GM12878 (cell line): Measurements from ENCODE around the gene ISG20L2. TPM values are rescaled to one million over a fixed set of nuclear protein-coding genes. Genes with fewer than 3 reads are reported as not detected.

Experiments
- BRCA1 ChIP-seq: IDR thresholded peaks from 2 replicates; pipeline ENCODE4 v1.6.1; 2011; ENCODE audit warnings: low read depth, low read length, improper control_type of control experiment
- CBFB ChIP-seq: IDR thresholded peaks from 2 replicates; pipeline ENCODE4 v1.6.1; 2016; ENCODE audit warnings: antibody characterized with exemption, low read depth
- EED ChIP-seq: sonication (generic); IDR thresholded peaks from 2 replicates; pipeline ENCODE4 v1.6.1; 2016; ENCODE audit warnings: antibody characterized with exemption, low read depth
- EGR1 ChIP-seq, 2 experiments: IDR thresholded peaks; 1 replicate in 1 of 2; 2 replicates in 1 of 2; pipeline ENCODE4 v1.6.1; 2011 to 2012; ENCODE audit warnings: low read depth in 2 of 2, low read length in 2 of 2, borderline replicate concordance in 1 of 2, mild to moderate bottlenecking in 1 of 2, moderate library complexity in 1 of 2
- ESRRA ChIP-seq: IDR thresholded peaks from 2 replicates; pipeline ENCODE4 v1.6.1; 2012; ENCODE audit warnings: mild to moderate bottlenecking, low read length, improper control_type of control experiment
- ETV6 ChIP-seq, 2 experiments: fragments of 450-650 bp in 1 of 2; IDR thresholded peaks in 1 of 2; conservative IDR thresholded peaks in 1 of 2; 2 replicates each; pipeline ENCODE4 v1.6.1; 2014; ENCODE audit warnings: antibody characterized with exemption in 1 of 2, borderline replicate concordance in 1 of 2, low read depth in 1 of 2, mild to moderate bottlenecking in 1 of 2, moderate library complexity in 1 of 2
- MEF2A ChIP-seq: IDR thresholded peaks from 2 replicates; pipeline ENCODE4 v1.6.1; 2011; ENCODE audit warnings: low read depth, mild to moderate bottlenecking, low read length, moderate library complexity; ENCODE audit not compliant: insufficient read depth
- MYB ChIP-seq: fragments of 150-350 bp; IDR thresholded peaks from 2 replicates; pipeline ENCODE4 v1.6.1; 2014; ENCODE audit warnings: mild to moderate bottlenecking, low read depth, low read length, borderline replicate concordance
- NFIC ChIP-seq: IDR thresholded peaks from 2 replicates; pipeline ENCODE4 v1.6.1; 2012; ENCODE audit warnings: low read depth, mild to moderate bottlenecking, inconsistent platforms, low read length, moderate library complexity
- NFXL1 ChIP-seq: fragments of 450-650 bp; IDR thresholded peaks from 2 replicates; pipeline ENCODE4 v1.6.1; 2017; ENCODE audit warnings: antibody characterized with exemption, mild to moderate bottlenecking, borderline replicate concordance
- RB1 ChIP-seq: fragments of 450-650 bp; formaldehyde crosslinking; IDR thresholded peaks from 2 replicates; pipeline ENCODE4 v1.6.1; 2017; ENCODE audit warnings: mild to moderate bottlenecking, borderline replicate concordance
- SMAD5 ChIP-seq: IDR thresholded peaks from 2 replicates; pipeline ENCODE4 v1.6.1; 2016; ENCODE audit warnings: antibody characterized with exemption, low read depth
- SPI1 ChIP-seq: IDR thresholded peaks from 2 replicates; pipeline ENCODE4 v1.6.1; 2011; ENCODE audit warnings: low read depth, mild to moderate bottlenecking, low read length, moderate library complexity, borderline replicate concordance; ENCODE audit not compliant: insufficient read depth
- TARDBP ChIP-seq: IDR thresholded peaks from 2 replicates; pipeline ENCODE4 v1.6.1; 2016; ENCODE audit warnings: borderline replicate concordance
- TCF12 ChIP-seq: IDR thresholded peaks from 2 replicates; pipeline ENCODE4 v1.6.1; 2011; ENCODE audit warnings: low read depth, mild to moderate bottlenecking, low read length
- YY1 ChIP-seq: IDR thresholded peaks from 2 replicates; pipeline ENCODE4 v1.6.1; 2011; ENCODE audit warnings: low read depth, mild to moderate bottlenecking, low read length
- ZBTB11 ChIP-seq: fragments of 450-650 bp; formaldehyde crosslinking; IDR thresholded peaks from 2 replicates; pipeline ENCODE4 v1.5.0; 2022; ENCODE audit warnings: mild to moderate bottlenecking, missing genetic modification characterization
- ZNF207 ChIP-seq: fragments of 450-650 bp; IDR thresholded peaks from 2 replicates; pipeline ENCODE4 v1.6.1; 2014; ENCODE audit warnings: antibody characterized with exemption, mild to moderate bottlenecking, borderline replicate concordance
- ZNF384 ChIP-seq: IDR thresholded peaks from 2 replicates; pipeline ENCODE4 v1.6.1; 2012; ENCODE audit warnings: low read depth, mild to moderate bottlenecking, low read length, improper control_type of control experiment, borderline replicate concordance
- ZNF622 ChIP-seq: fragments of 450-650 bp; IDR thresholded peaks from 2 replicates; pipeline ENCODE4 v1.6.1; 2017; ENCODE audit warnings: mild to moderate bottlenecking, inconsistent platforms
- polyA plus RNA-seq, 11 experiments: library from polyadenylated mRNA; depleted of rRNA in 4 of 11; unstranded in 6 of 11; stranded (reverse) in 5 of 11; fragments of >200 nt; fragmentation: Nextera tagmentation in 4 of 11; fragmentation: Illumina TruSeq in 1 of 11; extraction: Ambion mirVana in 4 of 11; extraction: Trizol in 1 of 11; gene quantifications; 1 replicate in 1 of 11; 2 replicates in 10 of 11; pipeline versions ENCODE4 v1.2.1 to v1.2.3, GENCODE V29; 2011 to 2016; ENCODE audit warnings: inconsistent platforms in 2 of 11, missing spikeins in 2 of 11, low read depth in 1 of 11
- total RNA-seq, 4 experiments: library from RNA; depleted of rRNA in 3 of 4; stranded (reverse); fragments of >200 nt in 3 of 4; fragmentation: Illumina TruSeq in 1 of 4; extraction: Trizol in 1 of 4; gene quantifications; 2 replicates each; pipeline versions ENCODE4 v1.2.1 to v1.2.3, GENCODE V29; 2013 to 2021
- TF ChIP-seq, protein P1 (sequence below): fragments of 450-650 bp; IDR thresholded peaks from 2 replicates; pipeline ENCODE4 v1.6.1; 2017; ENCODE audit warnings: mild to moderate bottlenecking, moderate library complexity
- TF ChIP-seq, protein P2 (sequence below): fragments of 450-650 bp; IDR thresholded peaks from 2 replicates; pipeline ENCODE4 v1.6.1; 2017; ENCODE audit warnings: low read depth, mild to moderate bottlenecking, moderate library complexity

The ISG20L2 gene
- total and polyA plus RNA-seq, 10 of the 15 experiments (the other 5 are each of a cell fraction or from before 2014, with no cell fraction given), result 16.4 to 111 (median 48.0) TPM

GRCh38 chr1:156751757-156752481 lies 23.4 kb upstream of the ISG20L2 start (continued):
- TF ChIP-seq, protein P1, sequence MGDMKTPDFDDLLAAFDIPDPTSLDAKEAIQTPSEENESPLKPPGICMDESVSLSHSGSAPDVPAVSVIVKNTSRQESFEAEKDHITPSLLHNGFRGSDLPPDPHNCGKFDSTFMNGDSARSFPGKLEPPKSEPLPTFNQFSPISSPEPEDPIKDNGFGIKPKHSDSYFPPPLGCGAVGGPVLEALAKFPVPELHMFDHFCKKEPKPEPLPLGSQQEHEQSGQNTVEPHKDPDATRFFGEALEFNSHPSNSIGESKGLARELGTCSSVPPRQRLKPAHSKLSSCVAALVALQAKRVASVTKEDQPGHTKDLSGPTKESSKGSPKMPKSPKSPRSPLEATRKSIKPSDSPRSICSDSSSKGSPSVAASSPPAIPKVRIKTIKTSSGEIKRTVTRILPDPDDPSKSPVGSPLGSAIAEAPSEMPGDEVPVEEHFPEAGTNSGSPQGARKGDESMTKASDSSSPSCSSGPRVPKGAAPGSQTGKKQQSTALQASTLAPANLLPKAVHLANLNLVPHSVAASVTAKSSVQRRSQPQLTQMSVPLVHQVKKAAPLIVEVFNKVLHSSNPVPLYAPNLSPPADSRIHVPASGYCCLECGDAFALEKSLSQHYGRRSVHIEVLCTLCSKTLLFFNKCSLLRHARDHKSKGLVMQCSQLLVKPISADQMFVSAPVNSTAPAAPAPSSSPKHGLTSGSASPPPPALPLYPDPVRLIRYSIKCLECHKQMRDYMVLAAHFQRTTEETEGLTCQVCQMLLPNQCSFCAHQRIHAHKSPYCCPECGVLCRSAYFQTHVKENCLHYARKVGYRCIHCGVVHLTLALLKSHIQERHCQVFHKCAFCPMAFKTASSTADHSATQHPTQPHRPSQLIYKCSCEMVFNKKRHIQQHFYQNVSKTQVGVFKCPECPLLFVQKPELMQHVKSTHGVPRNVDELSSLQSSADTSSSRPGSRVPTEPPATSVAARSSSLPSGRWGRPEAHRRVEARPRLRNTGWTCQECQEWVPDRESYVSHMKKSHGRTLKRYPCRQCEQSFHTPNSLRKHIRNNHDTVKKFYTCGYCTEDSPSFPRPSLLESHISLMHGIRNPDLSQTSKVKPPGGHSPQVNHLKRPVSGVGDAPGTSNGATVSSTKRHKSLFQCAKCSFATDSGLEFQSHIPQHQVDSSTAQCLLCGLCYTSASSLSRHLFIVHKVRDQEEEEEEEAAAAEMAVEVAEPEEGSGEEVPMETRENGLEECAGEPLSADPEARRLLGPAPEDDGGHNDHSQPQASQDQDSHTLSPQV, result no peak; the same call in 1 of the 2 replicates
- TF ChIP-seq ETV6 (conservative IDR thresholded peaks at IDR 0.05 in 1 of 2, IDR thresholded peaks at IDR 0.05 in 1 of 2; ENCODE audit: borderline replicate concordance in 1 of 2, low read depth in 1 of 2), result no peak
- peak; percentile 89 for TF ChIP-seq YY1
- no peak for TF ChIP-seq MYB
- TF ChIP-seq SPI1, result no peak
- TF ChIP-seq SMAD5, result no peak
- TF ChIP-seq CBFB, result no peak
- no peak for TF ChIP-seq TCF12
- no peak for TF ChIP-seq ZBTB11 (CRISPR knock-in tag)
- peak; percentile 52; the same call in 1 of the 2 replicates for TF ChIP-seq RB1
- TF ChIP-seq EGR1 (IDR thresholded peaks at IDR 0.05; ENCODE audit: borderline replicate concordance in 1 of 2, low read depth in 2 of 2, low read length in 2 of 2), result peak; percentile 51 to 75
- peak; percentile 67; the same call in 1 of the 2 replicates for TF ChIP-seq ZNF207
- TF ChIP-seq TARDBP, result no peak
- TF ChIP-seq EED, result no peak
- no peak for TF ChIP-seq BRCA1
- TF ChIP-seq, protein P2, sequence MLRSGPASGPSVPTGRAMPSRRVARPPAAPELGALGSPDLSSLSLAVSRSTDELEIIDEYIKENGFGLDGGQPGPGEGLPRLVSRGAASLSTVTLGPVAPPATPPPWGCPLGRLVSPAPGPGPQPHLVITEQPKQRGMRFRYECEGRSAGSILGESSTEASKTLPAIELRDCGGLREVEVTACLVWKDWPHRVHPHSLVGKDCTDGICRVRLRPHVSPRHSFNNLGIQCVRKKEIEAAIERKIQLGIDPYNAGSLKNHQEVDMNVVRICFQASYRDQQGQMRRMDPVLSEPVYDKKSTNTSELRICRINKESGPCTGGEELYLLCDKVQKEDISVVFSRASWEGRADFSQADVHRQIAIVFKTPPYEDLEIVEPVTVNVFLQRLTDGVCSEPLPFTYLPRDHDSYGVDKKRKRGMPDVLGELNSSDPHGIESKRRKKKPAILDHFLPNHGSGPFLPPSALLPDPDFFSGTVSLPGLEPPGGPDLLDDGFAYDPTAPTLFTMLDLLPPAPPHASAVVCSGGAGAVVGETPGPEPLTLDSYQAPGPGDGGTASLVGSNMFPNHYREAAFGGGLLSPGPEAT, result peak; percentile 87
- peak; percentile 94 for TF ChIP-seq NFXL1
- no peak for TF ChIP-seq ZNF622
- TF ChIP-seq ESRRA, result no peak
- TF ChIP-seq NFIC, result no peak
- no peak for TF ChIP-seq ZNF384
- no peak for TF ChIP-seq MEF2A
